ENCODE data around the gene TEDC1.
A peak's percentile ranks its signal among the peaks of the same experiment; 100 is the strongest.
"Not testable (repeated sequence)": the region's sequence is repeated elsewhere in the genome, so short reads cannot be mapped to it uniquely, and the experiment has no call there.

Gene TEDC1

DNA sequence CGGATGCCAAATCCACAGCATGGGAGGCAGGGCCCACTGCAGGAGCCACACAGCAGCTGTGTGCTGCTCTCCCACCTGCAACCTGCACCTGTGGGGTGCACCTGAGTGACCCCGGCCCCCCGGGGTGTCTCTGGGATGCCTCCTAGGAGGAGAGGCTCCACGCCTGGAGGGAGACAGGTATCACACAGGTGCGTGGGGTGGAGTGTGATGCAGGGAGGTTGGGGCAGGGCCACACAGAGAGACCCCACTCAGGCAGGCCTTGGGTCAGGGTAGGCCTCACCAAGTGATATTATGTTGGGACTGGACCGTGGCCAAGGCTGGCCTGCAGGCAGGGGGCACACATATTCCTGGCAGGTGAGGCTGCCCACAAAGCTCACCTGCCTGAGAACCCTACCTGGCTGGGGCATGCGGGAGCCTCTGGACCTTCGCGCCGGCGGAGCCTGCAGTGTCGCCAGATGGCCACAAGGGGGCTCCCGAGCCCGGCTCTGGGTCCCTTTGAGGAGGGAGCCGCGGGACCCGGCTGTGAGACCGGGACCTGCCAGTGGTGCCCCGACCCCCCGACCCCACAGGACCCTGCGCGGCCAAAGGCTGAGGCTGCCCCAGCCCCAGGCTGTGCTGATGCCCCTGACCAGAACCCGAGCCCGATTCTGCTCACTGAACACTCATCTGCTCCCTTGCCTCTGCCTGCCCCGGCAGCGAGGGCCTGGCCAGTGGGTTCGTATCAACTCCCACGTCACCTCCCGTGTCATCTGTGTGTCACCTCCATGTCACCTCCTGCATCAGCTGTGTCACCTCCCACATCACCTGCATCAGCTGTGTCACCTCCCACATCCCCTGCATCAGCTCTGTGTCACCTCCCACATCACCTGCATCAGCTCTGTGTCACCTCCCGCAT, 46.8 kb downstream of the TEDC1 start:
- peak; percentile 79 for FAIRE-seq
- peak; percentile 68 for DNase-seq (ENCODE audit: low spot score)

DNA sequence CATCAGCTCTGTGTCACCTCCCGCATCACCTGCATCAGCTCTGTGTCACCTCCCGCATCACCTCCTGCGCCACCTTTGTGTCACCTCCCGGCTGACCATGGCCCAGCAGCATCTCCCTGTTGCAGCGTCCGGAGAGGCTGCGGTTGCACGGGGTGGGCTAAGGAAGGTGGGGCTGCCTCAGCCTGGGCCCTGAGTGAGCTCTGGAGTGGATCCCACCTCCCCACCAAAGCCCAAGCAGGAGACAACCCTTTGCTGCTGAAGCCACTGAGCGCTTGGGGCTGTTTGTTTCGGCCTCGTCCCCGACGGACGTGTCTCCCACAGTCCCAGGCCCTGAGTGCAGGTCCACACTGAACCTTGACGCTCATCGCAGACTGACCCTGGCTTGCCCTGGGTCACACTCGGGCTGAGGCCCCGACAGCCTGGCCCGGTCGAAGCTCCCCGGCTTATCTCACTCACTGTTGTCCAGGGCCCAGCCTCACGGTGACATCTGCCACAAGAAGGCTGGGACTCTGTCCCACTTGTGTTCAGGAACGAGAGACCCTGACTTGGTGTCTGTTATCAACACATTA, 47.5 kb downstream of the TEDC1 start:
- no peak for FAIRE-seq
- DNase-seq (ENCODE audit: low spot score) = no peak

GRCh38 chr14:105540811-105541210, 49.8 kb downstream of the TEDC1 start:
- DNase-seq (ENCODE audit: low spot score) (no peak), FAIRE-seq (no peak)

DNA sequence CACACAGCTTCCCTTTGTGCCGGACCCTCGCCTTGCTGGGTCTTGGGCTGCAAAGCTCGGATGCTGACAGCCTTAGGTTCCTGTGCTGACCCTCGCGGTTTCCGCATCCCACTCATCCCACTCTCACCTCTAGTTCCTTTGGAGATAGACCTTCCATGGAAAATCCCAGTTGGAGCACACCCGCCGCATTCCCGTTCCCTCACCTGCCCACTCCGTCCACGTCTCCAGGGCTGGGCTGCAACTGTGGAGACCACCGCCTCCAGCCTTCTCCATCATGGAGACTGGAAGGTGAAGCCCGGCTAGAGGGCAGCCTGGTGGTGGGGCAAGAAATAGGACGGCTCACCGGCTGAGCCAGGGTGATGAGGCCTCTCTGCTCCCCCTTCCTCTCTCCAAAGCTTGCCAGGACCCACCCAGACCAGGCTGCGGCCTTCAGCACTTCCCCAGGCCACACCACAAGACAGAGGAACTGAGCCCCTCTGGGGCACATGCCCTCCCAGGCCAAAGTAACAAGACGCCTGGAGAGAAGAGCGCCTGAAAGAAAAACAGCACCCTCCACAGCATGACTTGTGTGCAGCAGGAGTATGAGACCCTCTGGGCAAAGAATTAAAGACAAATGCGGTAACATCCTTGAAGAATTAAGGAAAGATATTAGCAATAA, 50.3 kb downstream of the TEDC1 start:
- FAIRE-seq = no peak
- no peak for DNase-seq (ENCODE audit: low spot score)

- not testable (repeated sequence) for DNase-seq (ENCODE audit: low spot score); FAIRE-seq
These were observed 54.6 kb downstream of the TEDC1 start for GRCh38 chr14:105545676-105546075.

GRCh38 chr14:105546410-105546809, 55.4 kb downstream of the TEDC1 start:
- not testable (repeated sequence) for DNase-seq (ENCODE audit: low spot score); FAIRE-seq

DNA sequence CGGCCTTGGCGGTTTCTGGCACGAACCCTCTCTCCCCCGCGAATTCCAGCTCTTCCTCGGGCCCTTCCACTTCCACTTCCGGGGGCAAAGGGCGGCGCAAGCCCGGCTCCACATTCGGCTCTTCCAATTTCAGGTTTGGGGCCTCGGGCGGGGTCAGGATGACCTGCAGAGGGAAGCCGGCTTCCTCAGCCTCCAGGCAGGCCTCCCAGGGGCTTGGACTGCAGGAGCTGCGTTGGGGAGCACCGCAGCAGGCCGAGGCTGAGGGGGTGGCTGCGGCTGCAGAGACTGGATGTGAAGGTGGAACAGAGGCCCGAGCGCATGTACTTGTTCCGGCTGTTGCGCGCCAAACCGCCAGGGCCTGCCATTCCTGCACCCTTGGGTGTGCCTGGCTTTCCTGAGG, 56.0 kb downstream of the TEDC1 start:
- not testable (repeated sequence) for FAIRE-seq

GRCh38 chr14:105547741-105548169, 56.7 kb downstream of the TEDC1 start:
- FAIRE-seq = no peak
- no peak for DNase-seq (ENCODE audit: low spot score)

More for the DNA sequence above, 56.0 kb downstream of the TEDC1 start:
- DNase-seq (ENCODE audit: low spot score) = not testable (repeated sequence)
